GM12878 (cell line): ENCODE measurements around the gene AK5. TPM values are rescaled to one million over a fixed set of nuclear protein-coding genes. Genes with fewer than 3 reads are reported as not detected.

ENCODE experiments used
- ATAC-seq: fragments of 200-7000 bp; cut with Tn5 transposase; 3 replicates; pipeline ENCODE4 v1.9.1; 2020; ENCODE audit warnings: mild to moderate bottlenecking, moderate library complexity
- BruUV-seq: library from RNA; stranded (reverse); fragments of 400-500 nt; replicated peaks from 2 replicates; lab custom pipeline; 2021; lab: Mats Ljungman, UMichigan
- CTCF ChIA-PET: fragments of 300-600 bp; sonication (Branson Sonifier 250); formaldehyde crosslinking; extraction: SDS; loops from one replicate; lab custom pipeline; 2021; ENCODE audit warnings: inconsistent platforms; lab: Yijun Ruan, JAX
- POLR2A ChIA-PET: fragments of 350-600 bp; formaldehyde crosslinking; extraction: SDS; loops from one replicate; lab custom pipeline; 2021; ENCODE audit warnings: inconsistent platforms; lab: Charles Lee
- RAD21 ChIA-PET: fragments of 300-600 bp; sonication (Branson Sonifier 250); formaldehyde crosslinking; loops from one replicate; lab custom pipeline; 2023; ENCODE audit warnings: antibody characterized with exemption; ENCODE audit not compliant: unreplicated experiment; lab: Charles Lee
- SMC1A ChIA-PET: fragments of 300-600 bp; sonication (Branson Sonifier 250); formaldehyde crosslinking; loops from one replicate; lab custom pipeline; 2023; ENCODE audit not compliant: unreplicated experiment, uncharacterized antibody; lab: Charles Lee
- DNase-seq: peaks from one replicate; pipeline ENCODE4 v3.0.0-alpha.2; 2011; ENCODE audit warnings: low read depth, low spot score
- FAIRE-seq: peaks from 3 replicates; lab custom pipeline; 2011; peaks lifted over from hg19 to GRCh38; lab: Jason Lieb, UNC
- H2AFZ ChIP-seq: 2 replicates; pipeline ENCODE4 v1.6.0; 2011; ENCODE audit warnings: low read depth, low read length, control low read depth; ENCODE audit not compliant: control insufficient read depth
- H3K27ac ChIP-seq: 2 replicates; pipeline ENCODE4 v1.5.1; 2011; ENCODE audit warnings: control low read depth; ENCODE audit not compliant: control insufficient read depth, insufficient read depth
- H3K27me3 ChIP-seq, 2 experiments: replicated peaks in 1 of 2; 2 replicates each; pipeline versions ENCODE4 v1.6.0 to v1.6.1; 2011; ENCODE audit warnings: low read length in 1 of 2; ENCODE audit not compliant: control insufficient read depth in 2 of 2, insufficient read depth in 2 of 2
- H3K36me3 ChIP-seq, 2 experiments: 2 replicates each; pipeline ENCODE4 v1.5.1; 2011; ENCODE audit warnings: low read length in 1 of 2; ENCODE audit not compliant: control insufficient read depth in 2 of 2, insufficient read depth in 2 of 2
- H3K4me1 ChIP-seq: 2 replicates; pipeline ENCODE4 v1.6.1; 2011; ENCODE audit warnings: mild to moderate bottlenecking, low read length, moderate library complexity, mixed read lengths; ENCODE audit not compliant: control insufficient read depth, insufficient read depth
- H3K4me2 ChIP-seq: 2 replicates; pipeline ENCODE4 v1.6.0; 2011; ENCODE audit warnings: control low read depth; ENCODE audit not compliant: control insufficient read depth, insufficient read depth
- H3K4me3 ChIP-seq: fragments of 200-600 bp; sonication (generic); 2 replicates; pipeline ENCODE4 v1.5.1; 2016
- H3K79me2 ChIP-seq: 2 replicates; pipeline ENCODE4 v1.6.0; 2011; ENCODE audit warnings: low read length; ENCODE audit not compliant: control insufficient read depth, insufficient read depth
- H3K9ac ChIP-seq: 2 replicates; pipeline ENCODE4 v1.8.0; 2011; ENCODE audit warnings: low read length, control low read depth, mixed read lengths; ENCODE audit not compliant: control insufficient read depth, insufficient read depth
- H3K9me3 ChIP-seq: replicated peaks from 3 replicates; pipeline ENCODE4 v1.5.1; 2011; ENCODE audit warnings: mild to moderate bottlenecking, low read length; ENCODE audit not compliant: control insufficient read depth, insufficient read depth
- H4K20me1 ChIP-seq: 2 replicates; pipeline ENCODE4 v1.6.0; 2011; ENCODE audit not compliant: control insufficient read depth, insufficient read depth
- EGR1 ChIP-seq, 2 experiments: IDR thresholded peaks; 1 replicate in 1 of 2; 2 replicates in 1 of 2; pipeline ENCODE4 v1.6.1; 2011 to 2012; ENCODE audit warnings: low read depth in 2 of 2, low read length in 2 of 2, borderline replicate concordance in 1 of 2, mild to moderate bottlenecking in 1 of 2, moderate library complexity in 1 of 2
- IRF4 ChIP-seq: IDR thresholded peaks from 2 replicates; pipeline ENCODE4 v1.6.1; 2011; ENCODE audit warnings: low read depth, low read length
- PAX5 ChIP-seq: IDR thresholded peaks from 2 replicates; pipeline ENCODE4 v1.6.1; 2011; ENCODE audit warnings: low read depth, low read length, borderline replicate concordance
- REST ChIP-seq: IDR thresholded peaks from 2 replicates; pipeline ENCODE4 v1.6.1; 2012; ENCODE audit warnings: mild to moderate bottlenecking, low read depth, low read length
- WGBS: methylation state at CpG from one replicate; pipeline ENCODE4 v1.1.6; 2016; ENCODE audit warnings: low lambda C conversion rate; ENCODE audit not compliant: insufficient replicate concordance, insufficient coverage; ENCODE audit errors: missing lambda C conversion rate; 5-methylcytosine and 5-hydroxymethylcytosine counted together
- in situ Hi-C: fragments of 300-500 bp; cut with MboI; formaldehyde crosslinking; loops from 9 replicates; pipeline ENCODE4 v1.14.3; 2018; ENCODE audit warnings: mixed read lengths
- intact Hi-C: fragments of 100-400 bp; cut with micrococcal nuclease; formaldehyde crosslinking; loops from one replicate; pipeline ENCODE4 v1.14.2; 2022; ENCODE audit not compliant: unreplicated experiment
- polyA plus RNA-seq, 11 experiments: library from polyadenylated mRNA; depleted of rRNA in 4 of 11; unstranded in 6 of 11; stranded (reverse) in 5 of 11; fragments of >200 nt; fragmentation: Nextera tagmentation in 4 of 11; fragmentation: Illumina TruSeq in 1 of 11; extraction: Ambion mirVana in 4 of 11; extraction: Trizol in 1 of 11; gene quantifications; 1 replicate in 1 of 11; 2 replicates in 10 of 11; pipeline versions ENCODE4 v1.2.1 to v1.2.3, GENCODE V29; 2011 to 2016; ENCODE audit warnings: inconsistent platforms in 2 of 11, missing spikeins in 2 of 11, low read depth in 1 of 11
- total RNA-seq, 4 experiments: library from RNA; depleted of rRNA in 3 of 4; stranded (reverse); fragments of >200 nt in 3 of 4; fragmentation: Illumina TruSeq in 1 of 4; extraction: Trizol in 1 of 4; gene quantifications; 2 replicates each; pipeline versions ENCODE4 v1.2.1 to v1.2.3, GENCODE V29; 2013 to 2021
- TF ChIP-seq, protein P1 (sequence below): IDR thresholded peaks from 2 replicates; pipeline ENCODE4 v1.6.1; 2012; ENCODE audit warnings: low read depth, low read length, improper control_type of control experiment
- TF ChIP-seq, protein P2 (sequence below): fragments of 450-650 bp; IDR thresholded peaks from 2 replicates; pipeline ENCODE4 v1.6.1; 2017; ENCODE audit warnings: mild to moderate bottlenecking, moderate library complexity

Gene AK5
- total and polyA plus RNA-seq, 10 of the 15 experiments (the other 5 are each of a cell fraction or from before 2014, with no cell fraction given) = 0.08 to 0.33 TPM; not detected in 8

DNA sequence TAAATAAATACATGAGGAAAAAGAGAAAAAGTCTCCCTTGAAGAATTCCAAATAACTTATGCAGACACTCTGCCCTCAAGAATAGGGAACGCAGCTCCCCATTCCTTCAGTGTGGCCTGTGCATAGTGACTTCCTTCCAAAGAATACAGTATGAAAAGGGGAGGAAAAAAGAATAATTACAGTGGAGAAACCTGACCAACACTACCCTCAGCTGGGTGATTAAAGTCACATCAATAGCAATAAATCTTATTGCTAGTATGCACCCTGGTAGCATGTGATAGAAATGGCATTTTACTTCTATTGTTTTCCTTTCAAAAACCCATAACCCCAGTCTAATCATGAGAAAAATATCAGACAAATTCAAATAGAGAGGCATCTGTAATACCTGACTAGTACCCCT, 315.5 kb downstream of the AK5 start:
- ChIA-PET SMC1A (interaction anchor here (0.9 kb wide), 1 partner anchor 74 kb away, joined by 3 read pairs; no protein-coding TSS in a partner anchor), POLR2A (no interaction called here), RAD21 (no interaction called here), CTCF (interaction anchor here (0.9 to 1.6 kb wide), 2 partner anchors 11 to 61 kb away, joined by 3 to 4 read pairs; no protein-coding TSS in a partner anchor)
- DNase-seq (no peak), ATAC-seq (no peak), FAIRE-seq (no peak)
- TF ChIP-seq EGR1 (IDR thresholded peaks at IDR 0.05; ENCODE audit: borderline replicate concordance in 1 of 2, low read depth in 2 of 2, low read length in 2 of 2) = no peak
- TF ChIP-seq PAX5 = no peak
- TF ChIP-seq, protein P1, sequence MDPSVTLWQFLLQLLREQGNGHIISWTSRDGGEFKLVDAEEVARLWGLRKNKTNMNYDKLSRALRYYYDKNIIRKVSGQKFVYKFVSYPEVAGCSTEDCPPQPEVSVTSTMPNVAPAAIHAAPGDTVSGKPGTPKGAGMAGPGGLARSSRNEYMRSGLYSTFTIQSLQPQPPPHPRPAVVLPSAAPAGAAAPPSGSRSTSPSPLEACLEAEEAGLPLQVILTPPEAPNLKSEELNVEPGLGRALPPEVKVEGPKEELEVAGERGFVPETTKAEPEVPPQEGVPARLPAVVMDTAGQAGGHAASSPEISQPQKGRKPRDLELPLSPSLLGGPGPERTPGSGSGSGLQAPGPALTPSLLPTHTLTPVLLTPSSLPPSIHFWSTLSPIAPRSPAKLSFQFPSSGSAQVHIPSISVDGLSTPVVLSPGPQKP = no peak
- TF ChIP-seq, protein P2, sequence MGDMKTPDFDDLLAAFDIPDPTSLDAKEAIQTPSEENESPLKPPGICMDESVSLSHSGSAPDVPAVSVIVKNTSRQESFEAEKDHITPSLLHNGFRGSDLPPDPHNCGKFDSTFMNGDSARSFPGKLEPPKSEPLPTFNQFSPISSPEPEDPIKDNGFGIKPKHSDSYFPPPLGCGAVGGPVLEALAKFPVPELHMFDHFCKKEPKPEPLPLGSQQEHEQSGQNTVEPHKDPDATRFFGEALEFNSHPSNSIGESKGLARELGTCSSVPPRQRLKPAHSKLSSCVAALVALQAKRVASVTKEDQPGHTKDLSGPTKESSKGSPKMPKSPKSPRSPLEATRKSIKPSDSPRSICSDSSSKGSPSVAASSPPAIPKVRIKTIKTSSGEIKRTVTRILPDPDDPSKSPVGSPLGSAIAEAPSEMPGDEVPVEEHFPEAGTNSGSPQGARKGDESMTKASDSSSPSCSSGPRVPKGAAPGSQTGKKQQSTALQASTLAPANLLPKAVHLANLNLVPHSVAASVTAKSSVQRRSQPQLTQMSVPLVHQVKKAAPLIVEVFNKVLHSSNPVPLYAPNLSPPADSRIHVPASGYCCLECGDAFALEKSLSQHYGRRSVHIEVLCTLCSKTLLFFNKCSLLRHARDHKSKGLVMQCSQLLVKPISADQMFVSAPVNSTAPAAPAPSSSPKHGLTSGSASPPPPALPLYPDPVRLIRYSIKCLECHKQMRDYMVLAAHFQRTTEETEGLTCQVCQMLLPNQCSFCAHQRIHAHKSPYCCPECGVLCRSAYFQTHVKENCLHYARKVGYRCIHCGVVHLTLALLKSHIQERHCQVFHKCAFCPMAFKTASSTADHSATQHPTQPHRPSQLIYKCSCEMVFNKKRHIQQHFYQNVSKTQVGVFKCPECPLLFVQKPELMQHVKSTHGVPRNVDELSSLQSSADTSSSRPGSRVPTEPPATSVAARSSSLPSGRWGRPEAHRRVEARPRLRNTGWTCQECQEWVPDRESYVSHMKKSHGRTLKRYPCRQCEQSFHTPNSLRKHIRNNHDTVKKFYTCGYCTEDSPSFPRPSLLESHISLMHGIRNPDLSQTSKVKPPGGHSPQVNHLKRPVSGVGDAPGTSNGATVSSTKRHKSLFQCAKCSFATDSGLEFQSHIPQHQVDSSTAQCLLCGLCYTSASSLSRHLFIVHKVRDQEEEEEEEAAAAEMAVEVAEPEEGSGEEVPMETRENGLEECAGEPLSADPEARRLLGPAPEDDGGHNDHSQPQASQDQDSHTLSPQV = no peak
- no peak for TF ChIP-seq IRF4
- TF ChIP-seq REST = no peak
- Histone ChIP-seq H3K36me3 (peaks cover 0 to 3% of the 10 kb centered on the region in 2 experiments; a peak in 1 of 4 replicates), H3K4me3 (no peak overlapping the region), H3K27me3 (no peaks in the 10 kb centered on the region), H3K9me3 (no peaks in the 10 kb centered on the region), H3K27ac (no peak overlapping the region), H3K79me2 (no peaks in the 10 kb centered on the region; the same call in 1 of the 2 replicates), H3K4me2 (no peak overlapping the region), H4K20me1 (no peaks in the 10 kb centered on the region), H2AFZ (no peak overlapping the region), H3K9ac (no peak overlapping the region), H3K4me1 (no peaks in the 10 kb centered on the region)
- in situ Hi-C loops = no loop called here
- no TSS peak for BruUV-seq
- 100% methylated on average over 1 of the region's 1 CpG for WGBS
- intact Hi-C loops = no loop called here
